HG03469 (cell line): ENCODE data around the gene DPH7.
"Not testable (repeated sequence)": the region's sequence is repeated elsewhere in the genome, so short reads cannot be mapped to it uniquely, and the experiment has no call there.

Experiments used
- ATAC-seq: cut with Tn5 transposase; IDR thresholded peaks from one replicate; pipeline ENCODE4 v1.9.1; 2021; ENCODE audit warnings: mild to moderate bottlenecking, moderate library complexity, moderate number of reproducible peaks; ENCODE audit not compliant: unreplicated experiment

DPH7 gene

GRCh38 chr9:137521405-137521985 is 57.2 kb downstream of the DPH7 start:
- no peak for ATAC-seq

GRCh38 chr9:137520614-137521404 is 57.9 kb downstream of the DPH7 start:
- no peak for ATAC-seq

DNA sequence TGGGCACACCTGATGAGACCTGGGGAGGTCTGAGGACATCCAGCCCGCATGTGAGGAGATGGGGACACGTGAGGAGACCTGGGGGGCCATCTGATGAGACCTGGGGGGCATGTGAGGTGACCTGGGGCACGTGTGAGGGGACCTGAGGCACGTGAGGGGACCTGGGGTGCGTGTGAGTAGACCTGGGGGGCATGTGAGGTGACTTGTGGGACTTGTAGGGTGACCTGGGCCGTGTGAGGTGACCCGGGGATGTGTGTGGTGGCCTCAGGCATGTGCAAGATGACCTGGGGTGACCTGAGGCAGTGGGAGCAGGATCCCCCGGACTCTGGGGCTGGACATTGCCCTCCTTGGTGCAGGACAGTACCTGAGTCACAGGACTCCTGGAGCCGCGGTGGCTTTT is 59.2 kb downstream of the DPH7 start:
- no peak for ATAC-seq

- ATAC-seq, result not testable (repeated sequence)
Observed at GRCh38 chr9:137518661-137519459, 59.9 kb downstream of the DPH7 start.

DNA sequence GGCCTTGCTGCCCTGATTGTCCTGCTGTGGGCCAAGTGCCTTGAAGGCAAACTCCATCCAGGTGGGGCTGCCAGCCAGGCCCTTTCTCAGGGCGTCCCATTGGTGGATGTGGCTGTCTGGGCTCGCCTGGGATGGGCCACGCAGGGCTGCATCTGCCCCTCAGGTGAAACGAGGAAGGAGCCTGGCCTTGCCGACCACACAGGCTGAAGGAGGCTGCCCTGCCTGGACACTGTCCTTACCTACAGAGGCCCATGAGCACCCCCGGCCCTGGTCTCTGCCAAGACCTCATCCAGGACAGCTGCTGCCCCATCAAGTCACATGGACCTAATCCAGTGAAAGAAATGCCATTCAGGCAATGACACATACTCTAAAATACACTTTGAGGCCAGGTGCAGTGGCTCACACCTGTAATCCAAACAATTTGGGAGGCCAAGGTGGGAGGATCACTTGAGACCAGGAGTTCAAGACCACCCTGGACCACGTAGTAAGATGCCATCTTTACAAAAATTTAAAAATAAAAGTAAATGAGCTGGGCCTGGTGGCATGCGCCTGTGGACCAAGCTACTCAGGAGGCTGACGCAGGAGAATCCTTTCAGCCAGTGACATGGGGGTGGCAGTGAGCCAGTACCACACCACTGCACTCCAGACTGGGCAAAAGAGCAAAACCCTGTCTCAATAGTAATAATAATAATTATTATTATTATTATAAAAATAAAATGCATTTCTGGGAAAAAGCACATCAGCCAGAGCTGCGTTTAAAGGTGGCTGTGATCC is 62.4 kb downstream of the DPH7 start:
- no peak for ATAC-seq

DNA sequence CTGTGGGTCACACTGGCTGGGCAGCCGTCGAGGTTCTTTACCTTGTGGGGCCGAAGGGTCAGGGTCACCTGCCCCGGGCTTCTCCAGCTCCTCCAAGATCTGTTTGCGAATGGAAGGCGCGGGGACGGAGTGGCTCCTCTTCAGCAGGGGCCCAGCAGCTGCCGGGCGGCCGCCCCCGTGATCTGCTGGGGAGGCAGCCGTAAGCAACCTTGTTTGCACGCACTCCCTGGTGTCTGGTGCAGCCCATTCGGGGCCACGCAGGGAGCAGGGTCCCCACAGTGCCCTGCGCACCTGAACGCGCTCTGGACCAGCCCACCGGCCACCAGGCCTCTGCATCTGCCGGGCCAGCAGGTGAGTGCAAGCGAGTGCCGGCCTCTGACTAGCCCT is 63.4 kb downstream of the DPH7 start:
- no peak for ATAC-seq

- no peak for ATAC-seq
Observed at GRCh38 chr9:137514691-137515337, 63.9 kb downstream of the DPH7 start.

DNA sequence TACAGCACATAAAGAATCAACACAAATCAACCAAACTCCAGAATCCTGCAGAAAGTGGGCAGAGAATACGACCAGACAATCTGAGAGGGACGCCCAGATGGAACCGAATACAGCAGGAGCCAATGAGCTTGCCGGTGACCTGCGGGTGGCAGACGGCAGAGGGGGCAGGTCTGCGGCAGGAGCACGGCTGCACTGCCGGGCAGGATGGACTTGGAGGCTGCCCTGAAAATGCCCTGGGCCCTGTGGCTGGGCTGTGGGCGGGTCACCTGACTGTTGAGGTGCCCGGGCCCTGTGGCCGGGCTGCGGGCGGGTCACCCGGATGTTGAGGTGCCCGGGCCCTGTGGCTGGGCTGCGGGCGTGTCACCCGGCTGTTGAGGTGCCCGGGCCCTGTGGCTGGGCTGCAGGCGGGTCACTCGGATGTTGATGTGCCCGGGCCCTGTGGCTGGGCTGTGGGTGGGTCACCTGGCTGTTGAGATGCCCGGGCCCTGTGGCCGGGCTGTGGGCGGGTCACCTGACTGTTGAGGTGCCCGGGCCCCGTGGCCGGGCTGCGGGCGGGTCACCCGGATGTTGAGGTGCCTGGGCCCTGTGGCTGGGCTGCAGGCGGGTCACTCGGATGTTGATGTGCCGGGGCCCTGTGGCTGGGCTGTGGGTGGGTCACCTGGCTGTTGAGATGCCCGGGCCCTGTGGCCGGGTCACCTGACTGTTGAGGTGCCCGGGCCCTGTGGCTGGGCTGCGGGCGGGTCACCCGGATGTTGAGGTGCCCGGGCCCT is 64.7 kb downstream of the DPH7 start:
- not testable (repeated sequence) for ATAC-seq

GRCh38 chr9:137513136-137513535 is 65.6 kb downstream of the DPH7 start:
- not testable (repeated sequence) for ATAC-seq

DNA sequence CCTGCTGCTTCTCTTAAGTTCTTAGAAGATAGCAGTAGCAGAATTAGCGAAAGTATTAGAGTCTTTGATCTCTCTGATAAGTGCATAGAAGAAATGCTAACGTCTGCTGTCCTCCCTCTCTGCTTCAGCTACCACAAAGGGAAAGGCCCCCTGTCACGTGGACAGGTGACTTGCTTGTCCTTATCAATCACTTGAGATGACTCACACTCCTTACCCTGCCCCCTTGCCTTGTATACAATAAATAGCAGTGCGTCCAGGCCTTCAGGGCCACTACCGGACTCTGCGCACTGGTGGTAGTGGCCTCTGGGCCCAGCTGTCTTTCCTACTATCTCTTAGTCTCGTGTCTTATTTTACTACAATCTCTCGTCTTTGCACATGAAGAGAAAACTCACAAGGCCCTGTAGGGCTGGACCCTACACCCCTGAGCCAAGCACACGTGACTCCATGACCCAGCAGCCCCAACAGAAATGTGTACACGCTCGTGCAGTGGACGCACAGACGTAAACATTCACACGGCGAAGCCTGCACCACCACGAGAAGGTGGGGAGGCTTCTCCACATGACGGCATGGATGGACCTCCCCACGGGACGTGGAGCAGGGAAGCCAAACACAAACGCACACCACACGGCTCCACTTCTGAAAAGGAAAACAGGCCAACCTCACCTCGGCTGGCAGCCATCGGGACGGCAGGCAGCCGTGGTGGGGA is 66.8 kb downstream of the DPH7 start:
- ATAC-seq, result no peak

- ATAC-seq, result not testable (repeated sequence)
Observed at GRCh38 chr9:137511126-137511525, 67.6 kb downstream of the DPH7 start.

- ATAC-seq, result no peak
Observed at GRCh38 chr9:137509198-137509597, 69.5 kb downstream of the DPH7 start.

DNA sequence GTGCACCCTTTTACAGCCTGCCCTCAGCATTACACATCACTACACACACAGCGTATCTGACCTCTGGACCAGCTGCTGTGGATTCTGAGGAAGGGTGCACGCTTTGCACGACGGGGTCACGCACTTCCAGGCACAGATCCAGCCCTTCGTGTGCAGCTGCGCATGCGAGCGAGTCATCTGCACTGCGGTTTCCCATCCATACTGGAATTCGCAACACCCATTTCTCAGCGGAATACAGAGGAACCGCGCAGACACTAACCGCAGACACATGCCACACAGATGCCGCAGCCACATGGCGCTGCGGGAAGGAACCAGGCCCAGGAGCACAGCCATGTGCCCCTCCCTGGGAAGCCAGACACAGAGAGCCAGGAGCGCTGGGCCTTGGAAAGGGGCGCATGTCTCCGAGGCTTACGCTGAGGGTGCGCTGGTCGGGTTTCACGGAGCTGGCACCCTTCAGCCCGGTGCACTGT is 72.0 kb downstream of the DPH7 start:
- no peak for ATAC-seq

- ATAC-seq, result no peak
Observed at GRCh38 chr9:137506274-137506673, 72.5 kb downstream of the DPH7 start.

GRCh38 chr9:137505421-137506140 is 73.1 kb downstream of the DPH7 start:
- ATAC-seq, result no peak
